Measurements from ENCODE around the gene CLEC4G. TPM values are rescaled to one million over a fixed set of nuclear protein-coding genes. Genes with fewer than 3 reads are reported as not detected.

Gene CLEC4G
- total RNA-seq, 1 experiment from 2014 or later: 0.55 TPM

GRCh38 chr19:7706188-7706954 is 25.5 kb downstream of the CLEC4G start:
- H3K27me3 Mint-ChIP-seq (ENCODE audit: low read depth): no peaks in the 10 kb centered on the region; the same call in 1 of the 2 replicates
- no peaks in the 10 kb centered on the region for H3K9me3 Mint-ChIP-seq
- ATAC-seq (no peak), DNase-seq (ENCODE audit: low spot score) (no peak)
- TF ChIP-seq GABPB1 (CRISPR knock-in tag; IDR thresholded peaks at IDR 0.05) (no peak), ATF2 (CRISPR knock-in tag; IDR thresholded peaks at IDR 0.05; ENCODE audit: borderline replicate concordance, low read depth) (no peak), ESRRA (CRISPR knock-in tag; IDR thresholded peaks at IDR 0.05; ENCODE audit: borderline replicate concordance) (no peak), ZNF219 (CRISPR knock-in tag; IDR thresholded peaks at IDR 0.05; ENCODE audit: borderline replicate concordance) (no peak), JUN (CRISPR knock-in tag; IDR thresholded peaks at IDR 0.05) (no peak), MYBL2 (CRISPR knock-in tag; IDR thresholded peaks at IDR 0.05) (no peak), TEAD4 (CRISPR knock-in tag; IDR thresholded peaks at IDR 0.05) (no peak), GRHL2 (CRISPR knock-in tag; IDR thresholded peaks at IDR 0.05; ENCODE audit: insufficient replicate concordance, severe bottlenecking) (no peak), SOX15 (CRISPR knock-in tag; IDR thresholded peaks at IDR 0.05) (no peak), CREM (CRISPR knock-in tag; IDR thresholded peaks at IDR 0.05) (no peak), NR2C2 (CRISPR knock-in tag; IDR thresholded peaks at IDR 0.05) (no peak)
- TF ChIP-seq, protein P1, sequence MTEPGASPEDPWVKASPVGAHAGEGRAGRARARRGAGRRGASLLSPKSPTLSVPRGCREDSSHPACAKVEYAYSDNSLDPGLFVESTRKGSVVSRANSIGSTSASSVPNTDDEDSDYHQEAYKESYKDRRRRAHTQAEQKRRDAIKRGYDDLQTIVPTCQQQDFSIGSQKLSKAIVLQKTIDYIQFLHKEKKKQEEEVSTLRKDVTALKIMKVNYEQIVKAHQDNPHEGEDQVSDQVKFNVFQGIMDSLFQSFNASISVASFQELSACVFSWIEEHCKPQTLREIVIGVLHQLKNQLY (CRISPR knock-in tag; IDR thresholded peaks at IDR 0.05): no peak
- no peaks in the 10 kb centered on the region for H3K36me3 Mint-ChIP-seq
- ChIA-PET POLR2A (no interaction called here), CTCF (interaction anchor here (0.7 kb wide), 1 partner anchor 138 kb away, joined by 3 read pairs; no protein-coding TSS in a partner anchor)
- no peaks in the 10 kb centered on the region for H3K4me1 Mint-ChIP-seq
- no peak overlapping the region; the same call in 1 of the 2 replicates for H3K27ac Mint-ChIP-seq
- no peak overlapping the region for H3K4me3 Mint-ChIP-seq

- ChIA-PET POLR2A (no interaction called here), CTCF (no interaction called here)
- DNase-seq (ENCODE audit: low spot score) (no peak), ATAC-seq (no peak)
- Mint-ChIP-seq H3K4me1 (no peaks in the 10 kb centered on the region), H3K36me3 (no peaks in the 10 kb centered on the region), H3K9me3 (no peaks in the 10 kb centered on the region), H3K4me3 (no peak overlapping the region), H3K27me3 (ENCODE audit: low read depth) (no peaks in the 10 kb centered on the region; the same call in 1 of the 2 replicates), H3K27ac (no peak overlapping the region)
- 0 out of 2 replicates have a peak, but pooled peaks have one; percentile 33 for TF ChIP-seq GTF2I (CRISPR knock-in tag; conservative IDR thresholded peaks at IDR 0.05)
- peak; percentile 55 for TF ChIP-seq ZNF121 (CRISPR knock-in tag; IDR thresholded peaks at IDR 0.05)
- TF ChIP-seq ETV6 (CRISPR knock-in tag; IDR thresholded peaks at IDR 0.05): no peak
- TF ChIP-seq CREM (CRISPR knock-in tag; IDR thresholded peaks at IDR 0.05): no peak
- TF ChIP-seq NR2C2 (CRISPR knock-in tag; IDR thresholded peaks at IDR 0.05): no peak
Measured at GRCh38 chr19:7705387-7706187, 26.3 kb downstream of the CLEC4G start.

- no peak overlapping the region for H3K4me3 Mint-ChIP-seq
- H3K4me1 Mint-ChIP-seq: no peaks in the 10 kb centered on the region
- peaks cover 2% of the 10 kb centered on the region; the same call in 1 of the 2 replicates for H3K27me3 Mint-ChIP-seq (ENCODE audit: low read depth)
- H3K36me3 Mint-ChIP-seq: no peaks in the 10 kb centered on the region
- ATAC-seq (no peak), DNase-seq (ENCODE audit: low spot score) (no peak)
- no peaks in the 10 kb centered on the region for H3K9me3 Mint-ChIP-seq
- ChIA-PET POLR2A (no interaction called here), CTCF (no interaction called here)
- no peak overlapping the region for H3K27ac Mint-ChIP-seq
- no peak for TF ChIP-seq NR1H2 (CRISPR knock-in tag; IDR thresholded peaks at IDR 0.05)
- TF ChIP-seq E2F4 (CRISPR knock-in tag; IDR thresholded peaks at IDR 0.05; ENCODE audit: borderline replicate concordance, low read depth): no peak
- no peak for TF ChIP-seq ZNF512 (CRISPR knock-in tag; IDR thresholded peaks at IDR 0.05; ENCODE audit: borderline replicate concordance)
- TF ChIP-seq SMAD3 (CRISPR knock-in tag; IDR thresholded peaks at IDR 0.05; ENCODE audit: borderline replicate concordance): no peak
- no peak for TF ChIP-seq ZNF232 (CRISPR knock-in tag; IDR thresholded peaks at IDR 0.05)
- no peak for TF ChIP-seq NR3C1 (CRISPR knock-in tag; conservative IDR thresholded peaks at IDR 0.05; ENCODE audit: low read depth)
- TF ChIP-seq E2F5 (CRISPR knock-in tag; IDR thresholded peaks at IDR 0.05): no peak
- no peak for TF ChIP-seq TCF7 (CRISPR knock-in tag; IDR thresholded peaks at IDR 0.05; ENCODE audit: low read depth)
- TF ChIP-seq, protein P1 (CRISPR knock-in tag; IDR thresholded peaks at IDR 0.05): no peak
Measured at GRCh38 chr19:7704280-7705060, 27.4 kb downstream of the CLEC4G start.
